OCI-LY7 (cell line): ENCODE data around the gene SLC44A5.

Source experiments
- EZH2phosphoT487 ChIP-seq: fragments of 200-600 bp; sonication (generic); IDR thresholded peaks from 2 replicates; pipeline ENCODE4 v1.6.1; 2018; ENCODE audit warnings: low read depth, borderline replicate concordance, mild to moderate bottlenecking, mixed run types, antibody characterized with exemption, low read length, moderate library complexity, mixed read lengths
- TF ChIP-seq, protein P1 (sequence below): fragments of 200-600 bp; sonication (generic); conservative IDR thresholded peaks from 2 replicates; pipeline ENCODE4 v1.5.1; 2014; ENCODE audit warnings: mild to moderate bottlenecking, antibody characterized with exemption, low read length, moderate library complexity, mixed read lengths

- TF ChIP-seq, protein P1, sequence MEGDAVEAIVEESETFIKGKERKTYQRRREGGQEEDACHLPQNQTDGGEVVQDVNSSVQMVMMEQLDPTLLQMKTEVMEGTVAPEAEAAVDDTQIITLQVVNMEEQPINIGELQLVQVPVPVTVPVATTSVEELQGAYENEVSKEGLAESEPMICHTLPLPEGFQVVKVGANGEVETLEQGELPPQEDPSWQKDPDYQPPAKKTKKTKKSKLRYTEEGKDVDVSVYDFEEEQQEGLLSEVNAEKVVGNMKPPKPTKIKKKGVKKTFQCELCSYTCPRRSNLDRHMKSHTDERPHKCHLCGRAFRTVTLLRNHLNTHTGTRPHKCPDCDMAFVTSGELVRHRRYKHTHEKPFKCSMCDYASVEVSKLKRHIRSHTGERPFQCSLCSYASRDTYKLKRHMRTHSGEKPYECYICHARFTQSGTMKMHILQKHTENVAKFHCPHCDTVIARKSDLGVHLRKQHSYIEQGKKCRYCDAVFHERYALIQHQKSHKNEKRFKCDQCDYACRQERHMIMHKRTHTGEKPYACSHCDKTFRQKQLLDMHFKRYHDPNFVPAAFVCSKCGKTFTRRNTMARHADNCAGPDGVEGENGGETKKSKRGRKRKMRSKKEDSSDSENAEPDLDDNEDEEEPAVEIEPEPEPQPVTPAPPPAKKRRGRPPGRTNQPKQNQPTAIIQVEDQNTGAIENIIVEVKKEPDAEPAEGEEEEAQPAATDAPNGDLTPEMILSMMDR, result no peak
- no peak for TF ChIP-seq EZH2phosphoT487
These were observed 56.0 kb downstream of the SLC44A5 start for GRCh38 chr1:75554870-75555269.
